Dedifferentiated amniotic fluid mesenchymal stem cell (primary cell): Measurements from ENCODE around the gene NAA80.

ENCODE experiments used
- DNase-seq: peaks from one replicate; pipeline ENCODE4 v3.0.0-alpha.2; 2016; ENCODE audit errors: extremely low spot score

NAA80 gene

GRCh38 chr3:50330330-50330729 lies 31.1 kb upstream of the NAA80 start:
- DNase-seq = no peak

DNA sequence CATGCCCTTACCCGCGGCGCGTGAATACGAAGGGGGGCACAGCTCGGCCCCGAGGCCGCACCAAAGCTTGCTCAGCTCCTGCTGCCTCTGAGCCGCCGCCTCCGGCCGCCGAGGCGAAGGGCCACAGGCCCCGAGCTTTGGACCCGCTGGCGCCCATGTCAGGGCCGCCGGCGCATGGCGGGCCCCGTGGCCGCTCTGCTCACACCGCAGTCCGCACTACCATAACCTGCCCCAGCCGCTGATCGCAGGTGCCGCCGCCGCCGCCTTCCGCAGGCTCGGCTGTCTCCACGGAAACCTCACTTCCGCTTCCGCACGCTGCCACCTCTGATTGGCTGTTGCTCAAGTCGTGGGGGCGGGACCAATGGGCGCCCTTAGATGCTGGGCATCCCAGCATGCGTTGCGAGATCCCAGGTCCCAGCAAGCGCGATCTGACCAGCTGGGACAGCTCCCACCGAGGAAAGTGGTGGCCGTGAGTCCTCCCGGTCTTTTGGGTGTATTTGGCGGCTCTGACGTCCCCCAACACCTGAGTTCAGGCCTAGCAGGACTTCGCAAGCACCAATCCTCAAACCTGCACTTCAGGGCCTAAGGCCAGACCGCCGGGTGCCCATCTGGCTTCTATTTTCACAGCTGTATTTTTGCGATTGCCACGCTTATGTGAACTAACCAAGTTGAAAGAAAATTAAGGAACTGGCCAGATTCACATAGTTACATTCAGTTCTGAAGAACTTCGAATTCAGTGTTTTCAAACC lies 28.9 kb upstream of the NAA80 start, which contains the start of gene TUSC2:
TUSC2 (minus strand) TSS at position 281 of the 749 bp plus-strand sequence; CDS start at position 157, 124 bp downstream.
- peak; percentile 97 for DNase-seq

DNA sequence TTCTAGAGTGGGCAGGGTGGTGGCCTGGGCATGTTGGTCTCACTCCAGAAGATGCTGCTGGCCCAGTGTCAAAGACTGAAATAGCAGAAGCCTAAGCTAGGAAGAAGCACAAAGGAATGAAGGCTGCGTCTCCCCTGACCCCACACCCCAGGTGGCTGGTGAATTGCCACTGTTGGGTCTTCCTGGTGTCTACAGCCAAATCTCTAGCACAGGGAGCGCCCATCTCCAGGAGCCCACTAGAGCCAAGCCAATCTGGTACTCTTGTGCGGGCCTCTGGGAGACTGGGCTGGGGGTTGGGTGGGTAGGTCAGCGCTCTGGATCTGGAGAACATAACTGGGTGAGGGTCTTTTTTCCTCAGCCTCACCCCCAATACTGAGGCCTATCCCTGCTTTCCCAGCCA lies 27.9 kb upstream of the NAA80 start:
- no peak for DNase-seq

GRCh38 chr3:50326182-50326541 lies 27.0 kb upstream of the NAA80 start:
- no peak for DNase-seq

GRCh38 chr3:50325497-50326181 lies 26.4 kb upstream of the NAA80 start:
- no peak for DNase-seq

DNA sequence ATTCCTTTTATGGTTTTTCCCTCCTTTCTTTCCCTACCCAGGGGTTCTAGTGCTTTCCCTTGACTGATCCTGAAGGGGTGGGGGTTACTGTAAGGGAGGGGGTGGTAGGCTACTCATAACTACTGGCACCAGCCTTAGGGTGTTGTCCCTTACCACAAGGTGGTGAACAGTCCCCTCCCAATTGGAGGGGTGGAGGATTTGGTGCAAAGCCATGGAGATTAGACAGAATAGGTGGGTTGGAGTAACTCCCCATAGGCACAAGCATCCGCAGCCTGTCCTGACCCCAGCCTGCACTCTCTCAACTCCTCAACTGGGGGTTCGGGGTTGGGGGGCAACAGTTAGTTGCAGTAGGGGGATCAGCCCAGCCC lies 25.9 kb upstream of the NAA80 start:
- no peak for DNase-seq

DNA sequence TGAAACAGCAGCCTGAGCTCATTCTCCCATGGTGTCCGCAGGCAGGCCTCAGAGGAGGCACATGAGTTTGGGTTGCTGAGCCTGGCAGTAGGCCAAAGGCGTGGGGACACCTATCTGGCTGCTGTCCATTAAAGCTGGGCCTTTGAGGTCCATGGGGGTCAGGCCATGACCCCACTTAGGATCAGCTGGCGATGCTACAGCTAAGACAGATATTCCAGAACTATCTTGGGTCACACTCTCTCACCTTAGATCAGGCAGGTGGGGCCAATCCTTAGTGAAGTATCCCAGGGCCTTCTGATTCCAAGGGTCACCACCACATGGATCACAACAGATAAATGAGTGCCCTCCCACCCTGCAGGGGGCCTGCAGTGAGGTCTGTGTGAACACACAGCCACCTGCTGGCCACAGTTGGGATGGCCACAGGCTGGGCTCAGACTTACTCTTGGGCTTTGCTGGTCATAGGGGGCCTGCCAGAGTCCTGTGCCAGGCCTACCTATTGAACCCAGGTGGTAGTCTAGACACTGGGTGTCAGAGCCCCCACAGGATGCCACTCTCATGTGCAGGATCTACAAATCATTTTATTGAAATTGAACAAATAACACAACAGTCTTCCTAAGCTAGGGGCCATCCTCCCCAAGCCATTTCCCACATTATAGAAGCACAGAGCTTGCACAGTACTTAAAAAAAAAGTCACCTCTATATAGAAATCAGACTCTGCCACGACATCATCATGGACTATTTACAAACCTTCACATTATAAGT lies 25.3 kb upstream of the NAA80 start:
- peak; percentile 25 for DNase-seq

- DNase-seq = no peak
Observed at GRCh38 chr3:50323614-50324199, 24.5 kb upstream of the NAA80 start.

DNA sequence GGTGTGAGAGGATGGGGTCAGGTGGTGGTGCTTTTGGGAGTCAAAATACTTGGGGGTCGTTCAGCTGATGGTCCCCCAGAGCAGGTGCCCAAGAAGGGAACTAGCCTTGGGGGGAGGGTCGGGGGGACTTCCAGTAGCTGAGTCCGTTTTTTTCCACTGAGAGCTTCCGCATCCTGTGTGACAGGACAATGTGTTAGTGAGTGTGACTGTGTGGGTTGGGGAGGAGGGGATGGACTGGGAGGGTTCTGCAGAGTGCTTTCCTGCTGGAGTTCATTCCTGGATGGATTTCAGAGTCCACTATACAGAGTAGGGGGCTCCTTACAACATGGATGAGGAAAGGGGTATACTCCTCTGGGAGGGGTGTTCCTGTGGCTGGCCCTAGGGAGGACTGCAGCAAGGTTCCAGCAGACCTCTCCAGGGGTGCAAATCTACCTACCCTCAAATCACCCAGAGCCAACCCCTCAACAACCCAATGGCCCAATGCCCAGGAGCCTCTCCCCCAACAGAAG lies 23.9 kb upstream of the NAA80 start:
- no peak for DNase-seq

GRCh38 chr3:50322386-50323091 lies 23.3 kb upstream of the NAA80 start, which contains the start of gene HYAL2:
TSS of gene HYAL2 (minus strand) at chr3:50322745. CDS start at chr3:50320489, 2,256 bp downstream.
- no peak for DNase-seq

- DNase-seq = no peak
Observed at GRCh38 chr3:50322115-50322385, 22.8 kb upstream of the NAA80 start.

DNA sequence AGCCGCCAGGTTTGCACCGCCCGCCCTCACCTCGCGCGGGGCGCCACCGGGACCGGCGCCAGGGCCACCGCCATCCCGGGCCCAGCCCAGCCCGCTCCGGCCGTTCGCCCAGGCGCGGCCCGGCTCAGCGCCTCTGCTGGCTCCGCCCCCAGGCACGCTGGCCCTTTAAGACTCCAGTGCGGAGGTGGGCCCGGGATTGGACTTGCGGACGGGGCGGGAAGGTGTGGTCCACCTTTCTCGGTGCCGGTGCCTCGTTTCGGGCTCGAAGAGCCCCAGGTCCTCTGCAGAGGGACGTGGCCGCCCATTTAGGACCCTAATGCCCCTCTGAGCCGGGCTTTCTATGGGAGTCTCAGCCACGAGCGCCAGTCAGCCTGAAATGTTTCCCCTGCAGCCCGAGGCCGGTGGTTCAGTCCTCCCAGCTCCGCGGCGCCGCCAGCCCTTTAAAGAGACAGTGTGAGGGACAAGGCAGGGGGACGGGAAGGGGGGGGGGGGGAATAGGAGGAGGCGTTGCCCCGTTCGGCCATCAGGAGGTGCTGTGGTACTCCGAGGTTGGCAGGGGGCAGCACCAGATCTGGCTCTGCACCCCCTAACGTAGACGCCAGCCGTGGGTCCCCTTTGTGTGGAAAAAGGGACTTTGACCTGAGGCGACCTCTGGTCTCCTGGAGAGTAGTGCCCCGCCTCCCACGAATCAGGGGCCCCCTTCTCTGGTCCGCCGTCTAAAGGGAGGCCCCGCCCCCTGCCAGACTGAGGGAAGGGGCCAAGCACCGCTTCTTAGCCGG lies 22.3 kb upstream of the NAA80 start:
- DNase-seq = peak; percentile 81

GRCh38 chr3:50320853-50321335 lies 21.7 kb upstream of the NAA80 start:
- peak; percentile 52 for DNase-seq

- no peak for DNase-seq
Observed at GRCh38 chr3:50319894-50320625, 20.9 kb upstream of the NAA80 start.

DNA sequence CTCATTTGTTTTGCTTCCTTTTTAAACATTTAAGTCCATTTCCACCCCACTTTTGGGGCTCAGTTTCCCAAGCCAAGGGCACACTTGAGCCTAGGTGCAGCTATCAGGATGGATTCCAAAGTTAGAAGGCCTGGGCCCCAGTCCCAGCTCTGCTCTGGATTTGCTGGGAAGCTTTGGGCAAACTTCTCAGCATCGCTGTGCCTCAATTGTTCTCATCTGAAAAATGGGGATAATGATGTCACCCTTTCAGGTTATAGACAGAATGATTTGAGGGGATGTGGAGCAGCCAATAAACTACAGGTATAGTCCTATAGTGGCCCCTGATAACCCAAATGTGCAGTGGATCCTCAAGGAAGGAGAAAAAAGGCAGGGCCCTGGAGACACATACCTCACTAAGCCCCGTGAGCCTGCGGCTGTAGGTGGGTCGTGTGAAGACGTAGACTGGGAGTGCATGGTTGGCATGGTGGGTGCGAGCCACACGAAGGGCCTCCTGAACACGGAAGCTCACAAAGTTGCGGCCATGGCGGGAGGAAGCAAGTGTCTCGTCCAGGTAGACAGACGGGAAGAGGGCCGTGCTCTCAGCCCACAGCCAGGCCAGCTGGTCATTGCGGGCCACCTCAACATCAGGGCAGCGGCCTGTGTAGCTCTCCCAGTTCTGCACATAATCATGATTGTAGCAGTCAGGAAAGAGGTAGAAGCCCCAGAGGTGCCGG lies 20.1 kb upstream of the NAA80 start:
- DNase-seq = no peak

GRCh38 chr3:50318615-50319014 lies 19.4 kb upstream of the NAA80 start:
- no peak for DNase-seq

GRCh38 chr3:50318163-50318562 lies 19.0 kb upstream of the NAA80 start:
- no peak for DNase-seq

- no peak for DNase-seq
Observed at GRCh38 chr3:50317300-50317699, 18.1 kb upstream of the NAA80 start.

DNA sequence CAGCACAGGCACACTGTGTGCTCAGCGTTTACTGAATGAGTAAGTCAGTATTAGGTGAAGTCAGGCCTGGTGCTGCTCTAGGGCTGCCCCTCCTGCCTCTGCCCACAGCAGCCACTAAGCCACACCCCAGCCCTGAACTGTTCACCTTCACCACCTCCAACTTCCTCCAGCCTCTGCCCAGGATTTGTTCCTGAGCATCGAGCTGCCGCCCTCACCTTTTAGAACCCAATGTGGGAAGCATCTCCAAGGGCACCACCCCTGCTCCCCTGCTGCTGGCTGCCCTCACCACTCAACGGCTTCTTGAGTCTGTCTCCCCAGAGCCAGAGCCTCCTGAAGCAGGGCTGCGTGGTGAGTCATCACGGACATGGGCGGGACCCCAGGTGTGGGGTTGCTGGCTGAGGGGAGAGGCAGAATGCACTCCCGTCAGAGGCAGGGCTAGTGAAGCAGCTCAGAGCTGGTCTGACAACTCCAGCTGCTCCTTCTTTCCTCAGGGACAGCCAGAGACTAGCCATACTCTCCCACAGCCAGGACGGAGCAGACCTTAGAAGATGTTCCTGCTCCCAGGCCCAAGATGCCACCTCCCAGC lies 17.5 kb upstream of the NAA80 start:
- no peak for DNase-seq
